ENCODE results near the gene DUSP28. TPM values are rescaled to one million over a fixed set of nuclear protein-coding genes. Genes with fewer than 3 reads are reported as not detected.

The DUSP28 gene
- total and polyA plus RNA-seq, 2 of the 13 experiments (the other 11 are each of a cell fraction or from before 2014, with no cell fraction given), result 5.2 to 8.6 TPM

- no peak; the same call in 1 of the 2 replicates for TF ChIP-seq BORCS8-MEF2B (CRISPR knock-in tag; IDR thresholded peaks at IDR 0.05)
- TF ChIP-seq DNMT1 (CRISPR knock-in tag; IDR thresholded peaks at IDR 0.05), result peak; percentile 55; the same call in 1 of the 2 replicates
- TF ChIP-seq ZNF143 (CRISPR knock-in tag; IDR thresholded peaks at IDR 0.05), result peak; percentile 40; the same call in 1 of the 2 replicates
- TF ChIP-seq RFXAP (CRISPR knock-in tag; IDR thresholded peaks at IDR 0.05; ENCODE audit: borderline replicate concordance), result 0 out of 2 replicates have a peak, but pooled peaks have one; percentile 41
- TF ChIP-seq MED1 (CRISPR knock-in tag; IDR thresholded peaks at IDR 0.05), result peak; percentile 91
- TF ChIP-seq RFXANK (CRISPR knock-in tag; IDR thresholded peaks at IDR 0.05), result 0 out of 2 replicates have a peak, but pooled peaks have one; percentile 68
- TF ChIP-seq TFAP4 (IDR thresholded peaks at IDR 0.05; ENCODE audit: borderline replicate concordance, low read depth), result peak; percentile 65; the same call in 1 of the 2 replicates
- no peak for TF ChIP-seq SKIL (CRISPR knock-in tag; IDR thresholded peaks at IDR 0.05; ENCODE audit: borderline replicate concordance)
- no peak for TF ChIP-seq ATF4 (CRISPR knock-in tag; IDR thresholded peaks at IDR 0.05)
- TF ChIP-seq ELF4 (CRISPR knock-in tag; IDR thresholded peaks at IDR 0.05; ENCODE audit: borderline replicate concordance), result peak; percentile 69; the same call in 1 of the 2 replicates
- TF ChIP-seq ATF7-NPFF (CRISPR knock-in tag; IDR thresholded peaks at IDR 0.05; ENCODE audit: low read depth), result peak; percentile 63
- peak; percentile 45; the same call in 1 of the 2 replicates for TF ChIP-seq CREM (IDR thresholded peaks at IDR 0.05)
- TF ChIP-seq CREM (CRISPR knock-in tag; IDR thresholded peaks at IDR 0.05), result no peak
- TF ChIP-seq ZMYM2 (CRISPR knock-in tag; IDR thresholded peaks at IDR 0.05), result no peak
- peak; percentile 94 for TF ChIP-seq ELF1 (CRISPR knock-in tag; IDR thresholded peaks at IDR 0.05)
- no peak for TF ChIP-seq ELK4 (CRISPR knock-in tag; IDR thresholded peaks at IDR 0.05; ENCODE audit: borderline replicate concordance)
- TF ChIP-seq MAFK (conservative IDR thresholded peaks at IDR 0.05 in 1 of 2, IDR thresholded peaks at IDR 0.05 in 1 of 2; ENCODE audit: low read length in 2 of 2), result no peak
- no peak for TF ChIP-seq RORA (CRISPR knock-in tag; IDR thresholded peaks at IDR 0.05)
- peak; percentile 43; the same call in 1 of the 2 replicates for TF ChIP-seq ZNF567 (CRISPR knock-in tag; IDR thresholded peaks at IDR 0.05; ENCODE audit: borderline replicate concordance)
- TF ChIP-seq ZNF704 (CRISPR knock-in tag; IDR thresholded peaks at IDR 0.05; ENCODE audit: borderline replicate concordance), result 0 out of 2 replicates have a peak, but pooled peaks have one; percentile 42
- no peak for TF ChIP-seq ZNF660 (CRISPR knock-in tag; IDR thresholded peaks at IDR 0.05; ENCODE audit: borderline replicate concordance, low read depth)
- TF ChIP-seq YEATS2 (CRISPR knock-in tag; IDR thresholded peaks at IDR 0.05; ENCODE audit: borderline replicate concordance), result peak; percentile 79; the same call in 1 of the 2 replicates
- no peak for TF ChIP-seq SRF (IDR thresholded peaks at IDR 0.05; ENCODE audit: low read depth, low read length)
- TF ChIP-seq SNAPC2 (CRISPR knock-in tag; IDR thresholded peaks at IDR 0.05), result peak; percentile 76; the same call in 1 of the 2 replicates
Observed at GRCh38 chr2:240604291-240604938, 44.3 kb downstream of the DUSP28 start (continued).
